HepG2 (cell line): Measurements from ENCODE around the gene C1orf159. TPM values are rescaled to one million over a fixed set of nuclear protein-coding genes. Genes with fewer than 3 reads are reported as not detected.

Source experiments
- FOXJ3 ChIP-seq: sonication (generic); formaldehyde crosslinking; IDR thresholded peaks from 2 replicates; pipeline ENCODE4 v1.4.0; 2020; ENCODE audit warnings: missing genetic modification reagents, mild to moderate bottlenecking, borderline replicate concordance
- FUBP1 ChIP-seq: sonication (generic); formaldehyde crosslinking; IDR thresholded peaks from 2 replicates; pipeline ENCODE4 v1.5.1; 2020; ENCODE audit warnings: missing genetic modification reagents, mild to moderate bottlenecking, borderline replicate concordance
- NFE2 ChIP-seq: sonication (generic); formaldehyde crosslinking; IDR thresholded peaks from 2 replicates; pipeline ENCODE4 v1.4.0; 2020; ENCODE audit warnings: missing genetic modification reagents
- PATZ1 ChIP-seq: sonication (generic); formaldehyde crosslinking; IDR thresholded peaks from 2 replicates; pipeline ENCODE4 v1.4.0; 2020; ENCODE audit warnings: missing genetic modification reagents
- PLRG1 ChIP-seq: fragments of 450-650 bp; conservative IDR thresholded peaks from 2 replicates; pipeline ENCODE4 v1.6.1; 2016
- TSC22D2 ChIP-seq: sonication (generic); formaldehyde crosslinking; IDR thresholded peaks from 2 replicates; pipeline ENCODE4 v1.5.1; 2020; ENCODE audit warnings: missing genetic modification reagents, mild to moderate bottlenecking, borderline replicate concordance
- ZNF768 ChIP-seq: sonication (generic); formaldehyde crosslinking; IDR thresholded peaks from 2 replicates; pipeline ENCODE4 v1.4.0; 2020; ENCODE audit warnings: missing genetic modification reagents
- ZSCAN31 ChIP-seq: sonication (generic); formaldehyde crosslinking; IDR thresholded peaks from 2 replicates; pipeline ENCODE4 v1.5.0; 2020; ENCODE audit warnings: low read depth, mild to moderate bottlenecking, missing genetic modification reagents
- polyA plus RNA-seq, 8 experiments: library from polyadenylated mRNA; depleted of rRNA in 3 of 8; stranded (reverse) in 7 of 8; unstranded in 1 of 8; fragments of >200 nt; fragmentation: Illumina TruSeq in 4 of 8; extraction: Trizol in 4 of 8; gene quantifications; 2 replicates each; pipeline versions ENCODE4 v1.2.1 to v1.2.3, GENCODE V29; 2011 to 2016; ENCODE audit warnings: low read depth in 4 of 8, missing spikeins in 1 of 8, mixed read lengths in 1 of 8; ENCODE audit not compliant: insufficient read depth in 1 of 8
- total RNA-seq, 5 experiments: library from RNA; depleted of rRNA; stranded (reverse); fragments of >200 nt; fragmentation: Illumina TruSeq; extraction: Trizol; gene quantifications; 2 replicates each; pipeline ENCODE4 v1.2.3, GENCODE V29; 2016; ENCODE audit warnings: low read depth in 1 of 5
- TF ChIP-seq, protein P1 (sequence below): sonication (generic); formaldehyde crosslinking; IDR thresholded peaks from 2 replicates; pipeline ENCODE4 v1.5.0; 2020; ENCODE audit warnings: mild to moderate bottlenecking, missing genetic modification reagents
- TF ChIP-seq, protein P2 (sequence below): sonication (generic); formaldehyde crosslinking; conservative IDR thresholded peaks from 2 replicates; pipeline ENCODE4 v1.8.0; 2022; ENCODE audit warnings: mild to moderate bottlenecking, moderate library complexity, missing genetic modification reagents
- TF ChIP-seq, protein P3 (sequence below): sonication (generic); formaldehyde crosslinking; IDR thresholded peaks from 2 replicates; pipeline ENCODE4 v1.4.0; 2020; ENCODE audit warnings: mild to moderate bottlenecking, missing genetic modification reagents
- TF ChIP-seq, protein P4 (sequence below): sonication (generic); formaldehyde crosslinking; IDR thresholded peaks from 2 replicates; pipeline ENCODE4 v1.9.0; 2022; ENCODE audit warnings: low read depth, missing genetic modification reagents

C1orf159 gene
- total and polyA plus RNA-seq, 2 of the 13 experiments (the other 11 are each of a cell fraction or from before 2014, with no cell fraction given): 3.8 to 6.7 TPM

GRCh38 chr1:1059494-1060280, 56.2 kb downstream of the C1orf159 start (continued):
- TF ChIP-seq, protein P1, sequence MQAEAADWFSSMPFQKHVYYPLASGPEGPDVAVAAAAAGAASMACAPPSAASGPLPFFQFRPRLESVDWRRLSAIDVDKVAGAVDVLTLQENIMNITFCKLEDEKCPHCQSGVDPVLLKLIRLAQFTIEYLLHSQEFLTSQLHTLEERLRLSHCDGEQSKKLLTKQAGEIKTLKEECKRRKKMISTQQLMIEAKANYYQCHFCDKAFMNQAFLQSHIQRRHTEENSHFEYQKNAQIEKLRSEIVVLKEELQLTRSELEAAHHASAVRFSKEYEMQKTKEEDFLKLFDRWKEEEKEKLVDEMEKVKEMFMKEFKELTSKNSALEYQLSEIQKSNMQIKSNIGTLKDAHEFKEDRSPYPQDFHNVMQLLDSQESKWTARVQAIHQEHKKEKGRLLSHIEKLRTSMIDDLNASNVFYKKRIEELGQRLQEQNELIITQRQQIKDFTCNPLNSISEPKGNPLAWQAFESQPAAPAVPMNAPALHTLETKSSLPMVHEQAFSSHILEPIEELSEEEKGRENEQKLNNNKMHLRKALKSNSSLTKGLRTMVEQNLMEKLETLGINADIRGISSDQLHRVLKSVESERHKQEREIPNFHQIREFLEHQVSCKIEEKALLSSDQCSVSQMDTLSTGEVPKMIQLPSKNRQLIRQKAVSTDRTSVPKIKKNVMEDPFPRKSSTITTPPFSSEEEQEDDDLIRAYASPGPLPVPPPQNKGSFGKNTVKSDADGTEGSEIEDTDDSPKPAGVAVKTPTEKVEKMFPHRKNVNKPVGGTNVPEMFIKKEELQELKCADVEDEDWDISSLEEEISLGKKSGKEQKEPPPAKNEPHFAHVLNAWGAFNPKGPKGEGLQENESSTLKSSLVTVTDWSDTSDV (CRISPR knock-in tag): no peak
- TF ChIP-seq PLRG1: no peak
- TF ChIP-seq, protein P2, sequence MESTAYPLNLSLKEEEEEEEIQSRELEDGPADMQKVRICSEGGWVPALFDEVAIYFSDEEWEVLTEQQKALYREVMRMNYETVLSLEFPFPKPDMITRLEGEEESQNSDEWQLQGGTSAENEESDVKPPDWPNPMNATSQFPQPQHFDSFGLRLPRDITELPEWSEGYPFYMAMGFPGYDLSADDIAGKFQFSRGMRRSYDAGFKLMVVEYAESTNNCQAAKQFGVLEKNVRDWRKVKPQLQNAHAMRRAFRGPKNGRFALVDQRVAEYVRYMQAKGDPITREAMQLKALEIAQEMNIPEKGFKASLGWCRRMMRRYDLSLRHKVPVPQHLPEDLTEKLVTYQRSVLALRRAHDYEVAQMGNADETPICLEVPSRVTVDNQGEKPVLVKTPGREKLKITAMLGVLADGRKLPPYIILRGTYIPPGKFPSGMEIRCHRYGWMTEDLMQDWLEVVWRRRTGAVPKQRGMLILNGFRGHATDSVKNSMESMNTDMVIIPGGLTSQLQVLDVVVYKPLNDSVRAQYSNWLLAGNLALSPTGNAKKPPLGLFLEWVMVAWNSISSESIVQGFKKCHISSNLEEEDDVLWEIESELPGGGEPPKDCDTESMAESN (CRISPR knock-in tag): 0 out of 2 replicates have a peak, but pooled peaks have one; percentile 42
- TF ChIP-seq, protein P3, sequence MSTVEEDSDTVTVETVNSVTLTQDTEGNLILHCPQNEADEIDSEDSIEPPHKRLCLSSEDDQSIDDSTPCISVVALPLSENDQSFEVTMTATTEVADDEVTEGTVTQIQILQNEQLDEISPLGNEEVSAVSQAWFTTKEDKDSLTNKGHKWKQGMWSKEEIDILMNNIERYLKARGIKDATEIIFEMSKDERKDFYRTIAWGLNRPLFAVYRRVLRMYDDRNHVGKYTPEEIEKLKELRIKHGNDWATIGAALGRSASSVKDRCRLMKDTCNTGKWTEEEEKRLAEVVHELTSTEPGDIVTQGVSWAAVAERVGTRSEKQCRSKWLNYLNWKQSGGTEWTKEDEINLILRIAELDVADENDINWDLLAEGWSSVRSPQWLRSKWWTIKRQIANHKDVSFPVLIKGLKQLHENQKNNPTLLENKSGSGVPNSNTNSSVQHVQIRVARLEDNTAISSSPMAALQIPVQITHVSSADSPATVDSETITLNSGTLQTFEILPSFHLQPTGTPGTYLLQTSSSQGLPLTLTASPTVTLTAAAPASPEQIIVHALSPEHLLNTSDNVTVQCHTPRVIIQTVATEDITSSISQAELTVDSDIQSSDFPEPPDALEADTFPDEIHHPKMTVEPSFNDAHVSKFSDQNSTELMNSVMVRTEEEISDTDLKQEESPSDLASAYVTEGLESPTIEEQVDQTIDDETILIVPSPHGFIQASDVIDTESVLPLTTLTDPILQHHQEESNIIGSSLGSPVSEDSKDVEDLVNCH (CRISPR knock-in tag): no peak
- TF ChIP-seq TSC22D2 (CRISPR knock-in tag): no peak
- peak; percentile 13; the same call in 1 of the 2 replicates for TF ChIP-seq ZNF768 (CRISPR knock-in tag)
- no peak for TF ChIP-seq ZSCAN31
- TF ChIP-seq, protein P4, sequence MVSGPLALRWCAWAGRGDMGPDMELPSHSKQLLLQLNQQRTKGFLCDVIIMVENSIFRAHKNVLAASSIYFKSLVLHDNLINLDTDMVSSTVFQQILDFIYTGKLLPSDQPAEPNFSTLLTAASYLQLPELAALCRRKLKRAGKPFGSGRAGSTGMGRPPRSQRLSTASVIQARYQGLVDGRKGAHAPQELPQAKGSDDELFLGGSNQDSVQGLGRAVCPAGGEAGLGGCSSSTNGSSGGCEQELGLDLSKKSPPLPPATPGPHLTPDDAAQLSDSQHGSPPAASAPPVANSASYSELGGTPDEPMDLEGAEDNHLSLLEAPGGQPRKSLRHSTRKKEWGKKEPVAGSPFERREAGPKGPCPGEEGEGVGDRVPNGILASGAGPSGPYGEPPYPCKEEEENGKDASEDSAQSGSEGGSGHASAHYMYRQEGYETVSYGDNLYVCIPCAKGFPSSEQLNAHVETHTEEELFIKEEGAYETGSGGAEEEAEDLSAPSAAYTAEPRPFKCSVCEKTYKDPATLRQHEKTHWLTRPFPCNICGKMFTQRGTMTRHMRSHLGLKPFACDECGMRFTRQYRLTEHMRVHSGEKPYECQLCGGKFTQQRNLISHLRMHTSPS (CRISPR knock-in tag): no peak
- TF ChIP-seq PATZ1 (CRISPR knock-in tag): peak; percentile 33; the same call in 1 of the 2 replicates
- TF ChIP-seq NFE2 (CRISPR knock-in tag): no peak
- TF ChIP-seq FOXJ3: no peak
- TF ChIP-seq FUBP1: no peak
